ENCODE measurements around the gene KIF2C. TPM values are rescaled to one million over a fixed set of nuclear protein-coding genes. Genes with fewer than 3 reads are reported as not detected.
A peak's percentile ranks its signal among the peaks of the same experiment; 100 is the strongest.
"Not testable (repeated sequence)": the region's sequence is repeated elsewhere in the genome, so short reads cannot be mapped to it uniquely, and the experiment has no call there.

Gene KIF2C
- total RNA-seq, 1 donor from 2014 or later = 21.3 TPM

DNA sequence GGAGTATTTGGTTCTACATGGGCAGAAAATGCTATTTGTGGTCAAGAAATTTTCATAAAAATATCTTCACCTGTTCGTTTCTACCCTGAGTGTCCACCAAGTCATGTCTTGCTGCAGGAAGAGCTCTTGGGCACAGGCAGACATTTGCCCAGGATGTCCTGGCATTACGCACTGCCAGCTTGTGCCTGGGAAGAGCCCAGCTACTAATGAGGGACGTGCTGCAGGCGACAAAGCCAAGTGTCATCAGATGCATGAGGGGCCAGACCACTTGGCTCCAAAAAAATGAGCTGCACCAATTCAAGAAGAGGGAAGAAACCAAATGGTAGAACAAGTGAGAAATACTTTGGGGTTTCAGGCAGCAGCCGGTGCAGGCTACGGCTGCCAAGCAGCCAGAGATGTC, 21.5 kb upstream of the KIF2C start:
- no peak for DNase-seq (ENCODE audit: low read depth in 2 of 2)

GRCh38 chr1:44719318-44719717, 20.3 kb upstream of the KIF2C start:
- no peak for DNase-seq (ENCODE audit: low read depth in 2 of 2)

- DNase-seq (ENCODE audit: low read depth in 2 of 2) = no peak
Observed at GRCh38 chr1:44720281-44720680, 19.4 kb upstream of the KIF2C start.

GRCh38 chr1:44721485-44722361, 17.9 kb upstream of the KIF2C start:
- peak in 1 of 2 donors; percentile 13 for DNase-seq (ENCODE audit: low read depth in 2 of 2)

GRCh38 chr1:44723064-44723463, 16.6 kb upstream of the KIF2C start:
- DNase-seq (ENCODE audit: low read depth in 2 of 2) = no peak

DNA sequence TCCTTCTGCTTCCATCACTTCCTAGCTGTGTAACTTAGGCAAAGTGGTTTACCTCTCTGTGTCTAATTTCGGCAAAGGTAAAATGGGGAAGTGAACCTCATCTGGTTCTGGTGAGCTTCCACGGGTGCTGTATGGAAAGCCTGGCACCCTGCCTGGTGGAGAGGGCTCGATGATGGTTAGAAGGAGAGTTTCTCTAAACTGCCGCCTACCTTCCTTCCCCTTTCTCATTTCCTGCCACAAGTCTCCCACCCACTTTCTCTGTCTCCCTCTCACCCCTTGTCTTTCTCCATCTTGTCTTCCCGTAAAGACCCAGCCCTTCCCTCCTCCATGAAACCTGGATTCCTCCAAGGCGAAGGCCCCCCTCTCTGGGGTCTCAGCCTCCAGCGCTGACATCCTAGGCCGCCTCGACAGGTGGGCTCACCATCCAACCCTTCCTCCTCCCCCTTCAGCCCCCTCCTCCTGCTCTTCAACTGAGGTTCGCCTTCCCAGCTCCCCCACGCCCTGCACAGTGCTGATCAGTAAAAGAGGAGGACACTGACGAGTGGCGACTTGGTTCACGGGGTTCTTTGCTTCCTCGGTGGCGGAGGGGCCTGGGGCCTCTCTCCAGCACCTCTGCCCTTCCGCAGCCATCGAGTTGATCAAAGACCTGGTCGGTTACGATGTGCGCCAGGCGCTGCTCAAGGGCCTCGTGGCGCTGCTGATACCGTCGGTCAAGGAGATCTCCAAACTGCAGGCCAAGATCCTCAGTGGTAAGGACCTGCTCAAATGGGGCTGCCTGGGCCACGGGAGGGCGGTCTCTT, 15.9 kb upstream of the KIF2C start:
- no peak for DNase-seq (ENCODE audit: low read depth in 2 of 2)

DNA sequence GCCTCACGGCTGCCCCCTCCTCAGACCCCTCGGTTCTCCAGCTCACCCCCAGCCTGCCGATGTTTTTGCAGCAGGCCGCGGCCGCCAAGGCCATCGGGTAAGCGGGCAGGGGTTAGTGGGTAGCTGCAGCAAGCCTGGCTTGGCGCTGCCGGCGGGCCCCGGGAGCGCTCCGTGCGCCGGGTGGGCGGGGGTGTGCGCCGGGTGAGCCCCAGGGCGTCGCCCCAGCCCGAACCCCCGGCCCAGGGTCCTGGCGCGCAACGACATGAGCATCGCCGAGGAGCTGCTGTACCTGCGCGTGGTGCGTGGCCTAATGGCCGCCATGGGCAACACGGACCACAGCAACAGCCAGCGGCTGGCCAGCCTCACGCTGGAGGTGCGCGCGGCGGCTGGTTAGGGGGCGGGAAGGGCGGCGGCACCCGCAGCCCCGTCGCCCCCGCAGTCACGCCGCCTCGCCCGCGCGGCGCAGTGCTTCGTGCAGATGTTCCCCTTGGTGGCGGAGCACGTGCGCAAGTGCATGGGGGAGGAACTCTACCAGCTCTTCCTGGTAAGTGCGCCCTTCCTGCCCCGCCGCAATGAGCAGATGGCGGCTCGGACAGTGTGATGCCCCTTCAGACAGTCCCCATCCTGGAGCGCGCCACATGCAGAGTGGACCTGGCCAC, 15.2 kb upstream of the KIF2C start:
- DNase-seq (ENCODE audit: low read depth in 2 of 2) = no peak

DNA sequence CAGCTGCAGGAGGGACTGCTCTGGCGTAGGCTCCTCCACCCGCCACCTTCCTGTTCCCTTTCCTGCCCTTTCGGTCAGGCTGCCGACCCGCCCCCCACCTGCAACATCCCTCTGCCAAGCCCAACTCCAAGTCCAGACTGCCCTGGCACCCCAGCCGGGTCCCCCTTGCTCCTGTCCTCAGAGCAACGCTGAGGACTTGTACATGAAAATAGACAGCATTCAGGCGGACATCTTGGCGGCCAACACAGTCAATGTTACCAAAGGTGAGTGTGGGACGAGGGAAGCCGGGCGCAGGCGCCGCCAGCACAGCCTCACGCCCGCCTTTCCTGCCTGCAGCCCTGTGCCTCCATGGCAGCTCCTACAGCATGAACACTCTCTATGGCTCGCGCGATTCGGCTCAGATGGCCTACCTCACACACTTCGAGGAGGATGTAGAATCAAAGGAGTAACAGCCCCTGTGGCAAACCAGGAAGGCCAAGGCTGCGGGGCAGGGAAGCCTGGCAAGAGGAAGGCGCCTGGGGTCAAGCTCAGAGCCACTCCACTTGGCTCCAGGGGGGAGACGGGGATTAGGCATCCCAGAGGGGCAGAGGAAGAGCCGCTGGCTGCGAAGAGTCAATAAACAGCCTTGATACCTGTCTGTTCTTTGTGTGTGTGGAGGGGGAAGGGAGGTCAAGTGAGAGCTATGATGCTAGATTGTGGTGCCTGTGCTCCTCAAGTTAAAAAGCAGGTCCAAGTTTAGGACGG, 14.5 kb upstream of the KIF2C start:
- DNase-seq (ENCODE audit: low read depth in 2 of 2) = no peak

- peak; percentile 95 for DNase-seq (ENCODE audit: low read depth in 2 of 2)
Observed at GRCh38 chr1:44730741-44731512, 8.7 kb upstream of the KIF2C start, which contains the start of gene RNU5D-1. RNU5D-1 (minus strand) TSS chr1:44731170.

- DNase-seq (ENCODE audit: low read depth in 2 of 2) = peak; percentile 23 to 78
Observed at GRCh38 chr1:44733365-44733764, 6.3 kb upstream of the KIF2C start.

DNA sequence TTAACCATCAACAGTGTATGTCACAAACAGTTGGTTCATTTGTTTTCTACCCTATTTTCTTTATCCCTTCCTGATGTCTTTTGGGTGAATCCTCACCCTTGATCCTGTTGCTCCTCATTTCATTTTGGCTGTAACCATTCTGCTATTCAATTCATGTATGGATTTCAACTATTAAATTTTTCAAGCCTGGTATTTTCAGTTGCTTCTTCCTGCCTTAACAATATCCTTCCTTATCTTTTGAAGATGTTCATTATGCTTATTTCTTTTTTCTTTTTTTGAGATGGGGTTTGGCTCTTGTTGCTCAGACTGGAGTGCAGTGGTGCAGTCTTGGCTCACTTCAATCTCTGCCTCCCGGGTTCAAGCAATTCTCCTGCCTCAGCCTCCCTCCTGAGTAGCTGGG, 5.9 kb upstream of the KIF2C start:
- no peak for DNase-seq (ENCODE audit: low read depth in 2 of 2)

- no peak for DNase-seq (ENCODE audit: low read depth in 2 of 2)
Observed at GRCh38 chr1:44735992-44736391, 3.6 kb upstream of the KIF2C start.

- not testable (repeated sequence) for DNase-seq (ENCODE audit: low read depth in 2 of 2)
Observed at GRCh38 chr1:44738953-44739306, 707 bp upstream of the KIF2C start.

GRCh38 chr1:44740179-44740617, 561 bp downstream of the KIF2C start:
- no peak for DNase-seq (ENCODE audit: low read depth in 2 of 2)

DNA sequence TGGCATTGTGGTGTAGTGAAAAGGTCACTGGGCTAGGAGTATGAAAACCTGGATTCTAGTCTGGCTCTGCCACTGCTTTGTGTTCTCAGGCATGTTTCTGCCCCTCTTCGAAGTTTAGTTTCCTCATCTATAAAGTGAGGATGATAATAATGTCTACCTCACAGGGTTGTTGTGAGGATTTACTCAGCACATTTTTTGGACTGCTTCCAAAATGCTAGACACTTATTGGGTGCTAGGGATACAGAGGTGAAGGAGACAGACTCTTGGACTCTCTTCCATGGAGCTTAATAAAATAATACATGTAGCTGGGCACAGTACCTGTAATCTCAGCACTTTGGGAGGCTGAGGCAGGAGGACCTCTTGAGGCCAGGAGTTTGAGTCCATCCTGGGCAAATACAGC, 3.6 kb downstream of the KIF2C start:
- no peak for DNase-seq (ENCODE audit: low read depth in 2 of 2)

DNA sequence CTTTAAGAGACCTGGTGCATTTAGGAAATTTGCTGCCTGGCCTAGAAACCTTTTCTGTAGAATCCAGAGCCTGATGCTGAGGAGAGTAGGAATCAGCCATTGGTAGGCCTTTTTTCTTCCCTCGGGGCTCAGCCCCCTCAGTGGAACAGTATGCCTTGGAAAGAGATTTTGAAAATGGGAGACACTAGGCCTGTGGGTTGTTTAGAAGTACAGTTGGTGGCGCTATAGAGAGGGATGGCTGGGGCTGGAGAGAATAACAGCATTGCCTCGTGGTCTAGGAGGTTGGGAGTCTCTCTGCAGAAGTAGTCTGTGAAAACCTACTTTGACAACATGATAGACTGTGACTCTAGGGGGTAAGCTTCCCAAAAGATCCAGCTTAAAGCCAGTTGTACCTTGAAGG, 8.2 kb downstream of the KIF2C start:
- DNase-seq (ENCODE audit: low read depth in 2 of 2) = no peak

DNA sequence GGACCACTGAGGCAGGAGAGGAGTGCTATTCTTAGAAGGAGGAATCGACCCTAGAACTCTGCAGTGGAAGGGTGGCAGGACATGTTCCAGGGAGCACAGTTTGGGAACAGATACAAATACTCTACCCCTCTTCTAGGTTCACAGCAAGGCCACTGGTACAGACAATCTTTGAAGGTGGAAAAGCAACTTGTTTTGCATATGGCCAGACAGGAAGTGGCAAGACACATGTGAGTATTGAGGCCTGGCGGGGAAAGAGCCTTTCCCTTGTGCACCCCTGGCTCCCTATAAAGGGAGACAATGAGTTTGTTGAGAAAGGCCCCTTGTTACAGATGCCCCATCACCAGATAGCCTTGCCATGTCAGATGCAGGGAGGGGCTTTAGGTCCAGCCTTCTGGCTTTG, 17.8 kb downstream of the KIF2C start:
- no peak for DNase-seq (ENCODE audit: low read depth in 2 of 2)

- DNase-seq (ENCODE audit: low read depth in 2 of 2) = no peak
Observed at GRCh38 chr1:44759077-44759476, 19.4 kb downstream of the KIF2C start.

DNA sequence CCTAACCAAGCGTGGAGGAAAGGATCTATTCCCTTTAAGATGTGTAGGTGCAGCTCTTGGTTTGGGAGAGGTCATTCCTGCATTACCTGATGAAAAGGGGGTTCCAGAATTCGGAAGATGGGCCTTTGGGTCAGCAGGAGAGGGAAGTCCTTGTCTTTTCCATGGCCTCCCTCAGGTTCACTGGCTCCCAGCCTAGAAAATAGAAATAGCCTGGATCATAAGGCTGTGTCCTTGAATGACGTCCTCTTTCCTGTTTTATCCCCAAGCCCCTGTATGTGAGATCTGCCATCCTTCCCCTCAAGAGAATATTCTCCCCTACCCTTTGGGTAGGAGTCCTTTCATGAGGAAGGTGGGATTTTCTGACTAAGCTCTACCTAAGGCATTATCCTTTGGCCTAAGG, 21.2 kb downstream of the KIF2C start:
- no peak for DNase-seq (ENCODE audit: low read depth in 2 of 2)

GRCh38 chr1:44766421-44766820, 26.8 kb downstream of the KIF2C start:
- DNase-seq (ENCODE audit: low read depth in 2 of 2) = not testable (repeated sequence)

Data from dermis microvascular lymphatic vessel endothelial cell (primary cell).